GM12878 (cell line): ENCODE data around the gene HMGCR. TPM values are rescaled to one million over a fixed set of nuclear protein-coding genes. Genes with fewer than 3 reads are reported as not detected.

ENCODE experiments used
- ATAC-seq: fragments of 200-7000 bp; cut with Tn5 transposase; 3 replicates; pipeline ENCODE4 v1.9.1; 2020; ENCODE audit warnings: mild to moderate bottlenecking, moderate library complexity
- BruUV-seq: library from RNA; stranded (reverse); fragments of 400-500 nt; replicated peaks from 2 replicates; lab custom pipeline; 2021; lab: Mats Ljungman, UMichigan
- CTCF ChIA-PET: fragments of 300-600 bp; sonication (Branson Sonifier 250); formaldehyde crosslinking; extraction: SDS; loops from one replicate; lab custom pipeline; 2021; ENCODE audit warnings: inconsistent platforms; lab: Yijun Ruan, JAX
- POLR2A ChIA-PET: fragments of 350-600 bp; formaldehyde crosslinking; extraction: SDS; loops from one replicate; lab custom pipeline; 2021; ENCODE audit warnings: inconsistent platforms; lab: Charles Lee
- RAD21 ChIA-PET: fragments of 300-600 bp; sonication (Branson Sonifier 250); formaldehyde crosslinking; loops from one replicate; lab custom pipeline; 2023; ENCODE audit warnings: antibody characterized with exemption; ENCODE audit not compliant: unreplicated experiment; lab: Charles Lee
- SMC1A ChIA-PET: fragments of 300-600 bp; sonication (Branson Sonifier 250); formaldehyde crosslinking; loops from one replicate; lab custom pipeline; 2023; ENCODE audit not compliant: unreplicated experiment, uncharacterized antibody; lab: Charles Lee
- DNase-seq: peaks from one replicate; pipeline ENCODE4 v3.0.0-alpha.2; 2011; ENCODE audit warnings: low read depth, low spot score
- FAIRE-seq: peaks from 3 replicates; lab custom pipeline; 2011; peaks lifted over from hg19 to GRCh38; lab: Jason Lieb, UNC
- H2AFZ ChIP-seq: 2 replicates; pipeline ENCODE4 v1.6.0; 2011; ENCODE audit warnings: low read depth, low read length, control low read depth; ENCODE audit not compliant: control insufficient read depth
- H3K27ac ChIP-seq: 2 replicates; pipeline ENCODE4 v1.5.1; 2011; ENCODE audit warnings: control low read depth; ENCODE audit not compliant: control insufficient read depth, insufficient read depth
- H3K27me3 ChIP-seq, 2 experiments: replicated peaks in 1 of 2; 2 replicates each; pipeline versions ENCODE4 v1.6.0 to v1.6.1; 2011; ENCODE audit warnings: low read length in 1 of 2; ENCODE audit not compliant: control insufficient read depth in 2 of 2, insufficient read depth in 2 of 2
- H3K36me3 ChIP-seq, 2 experiments: 2 replicates each; pipeline ENCODE4 v1.5.1; 2011; ENCODE audit warnings: low read length in 1 of 2; ENCODE audit not compliant: control insufficient read depth in 2 of 2, insufficient read depth in 2 of 2
- H3K4me1 ChIP-seq: 2 replicates; pipeline ENCODE4 v1.6.1; 2011; ENCODE audit warnings: mild to moderate bottlenecking, low read length, moderate library complexity, mixed read lengths; ENCODE audit not compliant: control insufficient read depth, insufficient read depth
- H3K4me2 ChIP-seq: 2 replicates; pipeline ENCODE4 v1.6.0; 2011; ENCODE audit warnings: control low read depth; ENCODE audit not compliant: control insufficient read depth, insufficient read depth
- H3K4me3 ChIP-seq: fragments of 200-600 bp; sonication (generic); 2 replicates; pipeline ENCODE4 v1.5.1; 2016
- H3K79me2 ChIP-seq: 2 replicates; pipeline ENCODE4 v1.6.0; 2011; ENCODE audit warnings: low read length; ENCODE audit not compliant: control insufficient read depth, insufficient read depth
- H3K9ac ChIP-seq: 2 replicates; pipeline ENCODE4 v1.8.0; 2011; ENCODE audit warnings: low read length, control low read depth, mixed read lengths; ENCODE audit not compliant: control insufficient read depth, insufficient read depth
- H3K9me3 ChIP-seq: replicated peaks from 3 replicates; pipeline ENCODE4 v1.5.1; 2011; ENCODE audit warnings: mild to moderate bottlenecking, low read length; ENCODE audit not compliant: control insufficient read depth, insufficient read depth
- H4K20me1 ChIP-seq: 2 replicates; pipeline ENCODE4 v1.6.0; 2011; ENCODE audit not compliant: control insufficient read depth, insufficient read depth
- ATF3 ChIP-seq: IDR thresholded peaks from 2 replicates; pipeline ENCODE4 v1.6.1; 2011; ENCODE audit warnings: low read depth, mild to moderate bottlenecking, low read length, moderate library complexity, borderline replicate concordance; ENCODE audit errors: extremely low read depth
- CHD2 ChIP-seq: IDR thresholded peaks from 2 replicates; pipeline ENCODE4 v1.6.1; 2011; ENCODE audit warnings: low read depth, low read length, improper control_type of control experiment, borderline replicate concordance
- IRF5 ChIP-seq: fragments of 450-650 bp; IDR thresholded peaks from 2 replicates; pipeline ENCODE4 v1.6.1; 2017; ENCODE audit warnings: borderline replicate concordance
- MTA2 ChIP-seq: fragments of 450-650 bp; IDR thresholded peaks from 2 replicates; pipeline ENCODE4 v1.6.1; 2016; ENCODE audit warnings: low read depth, mild to moderate bottlenecking, moderate library complexity
- NFYB ChIP-seq: IDR thresholded peaks from 2 replicates; pipeline ENCODE4 v1.6.1; 2011; ENCODE audit warnings: low read depth, mild to moderate bottlenecking, low read length, improper control_type of control experiment, moderate library complexity; ENCODE audit not compliant: insufficient read depth
- SMC3 ChIP-seq: IDR thresholded peaks from 2 replicates; pipeline ENCODE4 v1.6.1; 2011; ENCODE audit warnings: low read length, improper control_type of control experiment, borderline replicate concordance
- SUPT20H ChIP-seq: IDR thresholded peaks from 2 replicates; pipeline ENCODE4 v1.6.1; 2011; ENCODE audit warnings: low read depth, mild to moderate bottlenecking, low read length, moderate library complexity, borderline replicate concordance; ENCODE audit not compliant: control insufficient read depth
- YBX1 ChIP-seq: fragments of 450-650 bp; IDR thresholded peaks from 2 replicates; pipeline ENCODE4 v1.6.1; 2016; ENCODE audit warnings: antibody characterized with exemption
- ZBTB11 ChIP-seq: fragments of 450-650 bp; formaldehyde crosslinking; IDR thresholded peaks from 2 replicates; pipeline ENCODE4 v1.5.0; 2022; ENCODE audit warnings: mild to moderate bottlenecking, missing genetic modification characterization
- ZNF687 ChIP-seq: fragments of 450-650 bp; IDR thresholded peaks from 2 replicates; pipeline ENCODE4 v1.6.1; 2017; ENCODE audit warnings: mild to moderate bottlenecking, moderate library complexity
- WGBS: methylation state at CpG from one replicate; pipeline ENCODE4 v1.1.6; 2016; ENCODE audit warnings: low lambda C conversion rate; ENCODE audit not compliant: insufficient replicate concordance, insufficient coverage; ENCODE audit errors: missing lambda C conversion rate; 5-methylcytosine and 5-hydroxymethylcytosine counted together
- in situ Hi-C: fragments of 300-500 bp; cut with MboI; formaldehyde crosslinking; loops from 9 replicates; pipeline ENCODE4 v1.14.3; 2018; ENCODE audit warnings: mixed read lengths
- intact Hi-C: fragments of 100-400 bp; cut with micrococcal nuclease; formaldehyde crosslinking; loops from one replicate; pipeline ENCODE4 v1.14.2; 2022; ENCODE audit not compliant: unreplicated experiment
- polyA plus RNA-seq, 11 experiments: library from polyadenylated mRNA; depleted of rRNA in 4 of 11; unstranded in 6 of 11; stranded (reverse) in 5 of 11; fragments of >200 nt; fragmentation: Nextera tagmentation in 4 of 11; fragmentation: Illumina TruSeq in 1 of 11; extraction: Ambion mirVana in 4 of 11; extraction: Trizol in 1 of 11; gene quantifications; 1 replicate in 1 of 11; 2 replicates in 10 of 11; pipeline versions ENCODE4 v1.2.1 to v1.2.3, GENCODE V29; 2011 to 2016; ENCODE audit warnings: inconsistent platforms in 2 of 11, missing spikeins in 2 of 11, low read depth in 1 of 11
- total RNA-seq, 4 experiments: library from RNA; depleted of rRNA in 3 of 4; stranded (reverse); fragments of >200 nt in 3 of 4; fragmentation: Illumina TruSeq in 1 of 4; extraction: Trizol in 1 of 4; gene quantifications; 2 replicates each; pipeline versions ENCODE4 v1.2.1 to v1.2.3, GENCODE V29; 2013 to 2021

HMGCR gene
- total and polyA plus RNA-seq, 10 of the 15 experiments (the other 5 are each of a cell fraction or from before 2014, with no cell fraction given), result 30.8 to 119 (median 73.9) TPM

GRCh38 chr5:75341934-75342333 lies 4.9 kb downstream of the HMGCR start:
- in situ Hi-C loops (no loop called here), intact Hi-C loops (loop anchor here (10.0 kb wide), 1 partner anchor 343 kb away; no protein-coding TSS in a partner anchor)
- Histone ChIP-seq H3K27ac (no peak overlapping the region), H3K9ac (no peak overlapping the region), H3K79me2 (peaks cover 68% of the 10 kb centered on the region), H3K4me2 (peak overlapping the region; percentile 40; the same call in 1 of the 2 replicates), H3K4me1 (peaks cover 6% of the 10 kb centered on the region; the same call in 1 of the 2 replicates), H3K36me3 (peaks cover 1 to 26% of the 10 kb centered on the region in 2 experiments; a peak in 3 of 4 replicates), H3K4me3 (peak overlapping the region; percentile 5; the same call in 1 of the 2 replicates), H3K9me3 (no peaks in the 10 kb centered on the region), H4K20me1 (peaks cover 4% of the 10 kb centered on the region; the same call in 1 of the 2 replicates), H2AFZ (no peak overlapping the region), H3K27me3 (no peaks in the 10 kb centered on the region)
- BruUV-seq, result no TSS peak
- FAIRE-seq, result no peak
- no peak for DNase-seq
- POLR2A ChIA-PET, result interaction anchor here (0.7 to 1.9 kb wide), 2 partner anchors 9 to 174 kb away, joined by 3 to 19 read pairs; no protein-coding TSS in a partner anchor
- RAD21 ChIA-PET, result interaction anchor here (0.7 to 1.9 kb wide), 3 partner anchors 105 to 339 kb away, joined by 3 to 6 read pairs (median 4); partner anchors contain the start of gene ANKRD31
- 95% methylated on average over 1 of the region's 1 CpG for WGBS
- CTCF ChIA-PET, result interaction anchor here (2.5 to 2.7 kb wide), 2 partner anchors 10 to 105 kb away, joined by 13 to 17 read pairs; partner anchors contain the start of gene ANKRD31
- ATAC-seq, result no peak
- SMC1A ChIA-PET, result interaction anchor here (0.6 to 4.3 kb wide), 11 partner anchors 8 to 365 kb away, joined by 3 to 18 read pairs (median 6); partner anchors contain the start of gene ANKRD31
- no peak for TF ChIP-seq ATF3
- no peak for TF ChIP-seq CHD2
- TF ChIP-seq MTA2, result no peak
- TF ChIP-seq ZNF687, result no peak
- no peak for TF ChIP-seq SMC3
- no peak for TF ChIP-seq YBX1
- TF ChIP-seq IRF5, result no peak
- TF ChIP-seq ZBTB11 (CRISPR knock-in tag), result no peak
- TF ChIP-seq NFYB, result no peak
- no peak for TF ChIP-seq SUPT20H
